KOPT-K1 (cell line): Measurements from ENCODE around the gene DLD.
"Not testable (repeated sequence)": the region's sequence is repeated elsewhere in the genome, so short reads cannot be mapped to it uniquely, and the experiment has no call there.

Experiments
- H3K27ac ChIP-seq: fragments of 200-600 bp; sonication (generic); 2 replicates; pipeline ENCODE4 v1.5.1; 2016; ENCODE audit warnings: antibody characterized with exemption, mild to moderate bottlenecking, low read depth, low read length; ENCODE audit not compliant: poor library complexity, severe bottlenecking
- H3K36me3 ChIP-seq: fragments of 200-600 bp; sonication (generic); 2 replicates; pipeline ENCODE4 v1.5.1; 2017; ENCODE audit warnings: antibody characterized with exemption, mild to moderate bottlenecking, low read length, moderate library complexity; ENCODE audit not compliant: insufficient read depth
- H3K9me3 ChIP-seq: fragments of 200-600 bp; sonication (generic); 2 replicates; pipeline ENCODE4 v1.5.1; 2017; ENCODE audit warnings: antibody characterized with exemption, low read length, mild to moderate bottlenecking; ENCODE audit not compliant: insufficient read depth, poor library complexity, severe bottlenecking

DLD gene

DNA sequence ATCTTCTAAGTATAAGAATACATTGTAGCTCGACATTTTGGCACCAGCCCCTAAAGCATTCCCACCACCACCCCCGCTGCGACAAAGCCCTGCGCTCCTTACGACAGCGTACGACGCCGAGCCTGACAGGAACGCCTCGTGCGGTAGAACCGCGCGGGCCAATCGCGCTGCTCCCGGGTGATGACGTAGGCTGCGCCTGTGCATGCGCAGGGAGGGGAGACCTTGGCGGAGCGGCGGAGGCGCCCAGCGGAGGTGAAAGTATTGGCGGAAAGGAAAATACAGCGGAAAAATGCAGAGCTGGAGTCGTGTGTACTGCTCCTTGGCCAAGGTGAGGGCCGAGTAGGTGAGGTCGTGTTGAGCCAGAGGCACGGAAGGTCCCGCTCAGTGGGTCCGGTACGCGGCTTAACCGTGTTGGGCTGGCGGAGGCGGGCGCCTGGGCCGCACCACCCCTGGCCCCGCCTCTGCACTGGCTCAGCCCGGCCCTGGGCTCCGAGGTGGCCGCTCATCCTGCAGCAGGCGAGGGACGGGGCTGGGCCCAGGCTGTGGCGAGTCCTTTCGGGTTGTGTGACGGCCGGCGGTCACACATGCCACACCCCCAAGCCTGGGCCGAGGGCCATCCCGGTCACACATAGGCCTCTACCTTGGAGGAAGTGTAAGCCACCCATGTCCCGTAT lies at the start of gene DLD:
DLD (plus strand) TSS at position 222 of the 674 bp plus-strand sequence; CDS start at position 290, 68 bp downstream.
- H3K9me3 ChIP-seq = no peaks in the 10 kb centered on the region
- peak within 1 kb of the TSS; percentile 72 for H3K27ac ChIP-seq
- H3K36me3 ChIP-seq = peaks cover 34% of the 10 kb centered on the region

- H3K9me3 ChIP-seq = peaks cover 6% of the 10 kb centered on the region
- no peak overlapping the region for H3K27ac ChIP-seq
- H3K36me3 ChIP-seq = no peaks in the 10 kb centered on the region
These were observed 48.8 kb upstream of the DLD start for GRCh38 chr7:107842213-107842612.

GRCh38 chr7:107843184-107843583 lies 47.8 kb upstream of the DLD start:
- H3K9me3 ChIP-seq = peaks cover 7% of the 10 kb centered on the region
- H3K27ac ChIP-seq = no peak overlapping the region
- no peaks in the 10 kb centered on the region for H3K36me3 ChIP-seq

DNA sequence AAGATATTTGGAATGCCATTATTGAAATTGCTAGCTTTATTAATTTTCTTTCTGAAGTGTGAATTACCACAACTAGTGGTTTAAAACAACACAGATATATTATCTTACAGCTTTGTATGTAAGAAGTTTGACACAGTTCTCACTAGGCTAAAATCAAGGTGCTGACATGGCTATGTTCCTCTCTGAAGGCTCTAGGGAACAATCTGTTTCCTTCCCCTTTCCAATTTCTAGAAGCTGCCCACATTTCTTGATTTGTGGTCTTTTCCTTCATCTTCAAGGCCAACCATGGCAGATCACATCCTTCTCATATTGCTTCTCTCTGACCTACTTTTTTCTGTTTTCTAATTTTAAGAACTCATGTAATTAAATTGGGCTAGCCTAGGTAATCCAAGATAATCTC lies 44.7 kb upstream of the DLD start:
- H3K9me3 ChIP-seq = peaks cover 7% of the 10 kb centered on the region
- H3K27ac ChIP-seq = no peak overlapping the region
- H3K36me3 ChIP-seq = no peaks in the 10 kb centered on the region

GRCh38 chr7:107847168-107847835 lies 43.7 kb upstream of the DLD start:
- Histone ChIP-seq H3K27ac (no peak overlapping the region), H3K9me3 (peaks cover 7% of the 10 kb centered on the region), H3K36me3 (no peaks in the 10 kb centered on the region)

DNA sequence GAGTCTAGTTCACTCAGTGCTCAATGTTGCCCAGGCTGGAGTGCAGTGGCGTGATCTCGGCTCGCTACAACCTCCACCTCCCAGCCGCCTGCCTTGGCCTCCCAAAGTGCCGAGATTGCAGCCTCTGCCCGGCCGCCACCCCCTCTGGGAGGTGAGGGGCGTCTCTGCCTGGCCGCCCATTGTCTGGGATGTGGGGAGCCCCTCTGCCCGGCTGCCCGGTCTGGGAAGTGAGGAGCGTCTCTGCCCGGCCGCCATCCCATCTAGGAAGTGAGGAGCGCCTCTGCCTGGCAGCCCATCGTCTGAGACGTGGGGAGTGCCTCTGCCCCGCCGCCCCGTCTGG lies 43.2 kb upstream of the DLD start:
- not testable (repeated sequence) for H3K36me3 ChIP-seq, H3K27ac ChIP-seq

DNA sequence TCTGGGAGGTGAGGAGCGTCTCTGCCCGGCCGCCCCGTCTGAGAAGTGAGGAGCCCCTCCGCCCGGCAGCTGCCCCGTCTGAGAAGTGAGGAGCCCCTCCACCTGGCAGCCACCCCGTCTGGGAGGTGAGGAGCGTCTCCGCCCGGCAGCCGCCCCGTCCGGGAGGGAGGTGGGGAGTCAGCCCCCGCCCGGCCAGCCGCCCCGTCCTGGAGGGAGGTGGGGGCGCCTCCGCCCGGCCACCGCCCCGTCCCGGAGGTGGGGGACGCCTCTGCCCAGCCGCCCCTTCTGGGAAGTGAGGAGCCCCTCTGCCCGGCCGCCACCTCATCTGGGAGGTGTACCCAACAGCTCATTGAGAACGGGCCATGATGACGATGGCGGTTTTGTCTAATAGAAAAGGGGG lies 42.8 kb upstream of the DLD start:
- H3K36me3 ChIP-seq, H3K9me3 ChIP-seq, H3K27ac ChIP-seq: not testable (repeated sequence)

More for the DNA sequence above, 43.2 kb upstream of the DLD start:
- not testable (repeated sequence) for H3K9me3 ChIP-seq

GRCh38 chr7:107850216-107850615 lies 40.8 kb upstream of the DLD start:
- Histone ChIP-seq H3K27ac (no peak overlapping the region), H3K36me3 (no peaks in the 10 kb centered on the region), H3K9me3 (peaks cover 7% of the 10 kb centered on the region)

DNA sequence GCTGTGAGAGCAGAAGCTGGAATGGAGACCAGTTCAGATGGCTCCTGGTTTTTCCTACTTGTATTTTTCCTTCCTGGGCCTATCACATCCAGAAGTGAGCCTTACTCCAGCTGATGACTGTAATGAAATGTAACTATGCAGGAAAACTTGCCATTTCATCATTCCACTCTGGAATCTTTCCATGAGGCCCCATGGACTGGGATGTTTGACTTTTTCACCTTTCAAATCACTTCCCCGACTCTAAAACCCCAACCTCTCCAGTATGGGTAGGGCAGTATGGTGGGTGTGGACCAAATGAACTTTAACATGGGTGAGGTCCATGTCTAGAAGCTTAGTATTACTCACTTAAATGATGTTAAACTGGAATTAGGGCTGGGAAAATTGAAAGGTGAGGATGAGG lies 40.3 kb upstream of the DLD start:
- Histone ChIP-seq H3K36me3 (no peaks in the 10 kb centered on the region), H3K27ac (no peak overlapping the region), H3K9me3 (peaks cover 7% of the 10 kb centered on the region)

GRCh38 chr7:107854454-107854853 lies 36.5 kb upstream of the DLD start:
- H3K9me3 ChIP-seq = no peaks in the 10 kb centered on the region
- H3K27ac ChIP-seq = no peak overlapping the region
- H3K36me3 ChIP-seq = no peaks in the 10 kb centered on the region

DNA sequence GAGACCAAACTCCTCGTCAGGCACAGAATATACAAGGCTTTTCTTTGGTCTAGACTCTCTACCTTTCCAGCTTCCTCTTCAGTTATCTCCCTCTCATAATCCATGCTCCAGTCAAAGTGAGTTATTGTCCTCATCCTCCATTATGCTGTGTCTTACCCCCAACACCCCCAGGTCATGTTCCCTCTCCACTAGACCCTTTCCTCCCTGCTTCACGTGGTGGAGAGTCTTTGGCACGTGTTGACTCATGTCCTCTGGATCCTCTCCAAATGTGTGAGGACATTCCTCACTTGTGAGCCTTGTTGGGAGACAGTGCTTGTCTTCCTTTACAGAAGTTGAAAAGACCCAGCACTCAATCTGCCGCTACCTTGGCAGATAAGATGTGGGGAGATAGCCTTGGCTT lies 36.0 kb upstream of the DLD start:
- H3K36me3 ChIP-seq = no peaks in the 10 kb centered on the region
- no peak overlapping the region for H3K27ac ChIP-seq
- H3K9me3 ChIP-seq = no peaks in the 10 kb centered on the region

DNA sequence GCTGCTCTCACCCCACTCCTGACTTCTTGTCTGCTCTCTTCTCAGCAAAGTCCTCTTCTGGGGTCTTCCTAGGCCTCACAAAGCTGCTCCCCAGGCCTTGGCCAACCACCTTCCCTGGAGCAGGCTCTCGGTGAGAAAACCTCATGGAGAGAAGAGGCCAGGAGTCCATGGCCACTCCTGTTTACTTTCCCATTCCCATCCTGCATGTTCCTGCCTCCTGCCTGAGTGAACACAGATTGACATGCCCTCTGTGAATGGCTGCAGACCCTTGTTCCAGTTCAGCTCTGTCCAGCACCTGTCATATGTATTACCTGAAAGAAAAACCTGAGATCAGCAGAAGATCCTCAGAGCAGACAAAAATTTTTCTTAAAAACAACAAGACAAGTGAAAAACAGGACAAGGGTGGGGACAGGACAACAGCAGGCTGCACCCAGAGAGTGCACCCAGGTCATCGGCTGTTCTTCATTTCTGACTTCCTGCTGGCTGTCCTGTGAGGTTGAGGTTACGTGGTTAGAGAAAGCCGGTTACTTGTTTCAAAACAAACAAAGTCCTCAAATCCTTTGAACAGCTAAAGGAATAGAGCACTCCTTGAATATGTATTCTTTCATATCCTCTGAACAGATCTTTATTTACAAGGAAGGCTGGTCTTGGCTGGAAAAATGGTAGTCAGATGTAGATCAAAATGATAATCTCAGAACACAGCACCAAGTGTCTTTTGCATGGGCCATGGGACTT lies 34.0 kb upstream of the DLD start:
- Histone ChIP-seq H3K27ac (no peak overlapping the region), H3K9me3 (no peaks in the 10 kb centered on the region), H3K36me3 (no peaks in the 10 kb centered on the region)

DNA sequence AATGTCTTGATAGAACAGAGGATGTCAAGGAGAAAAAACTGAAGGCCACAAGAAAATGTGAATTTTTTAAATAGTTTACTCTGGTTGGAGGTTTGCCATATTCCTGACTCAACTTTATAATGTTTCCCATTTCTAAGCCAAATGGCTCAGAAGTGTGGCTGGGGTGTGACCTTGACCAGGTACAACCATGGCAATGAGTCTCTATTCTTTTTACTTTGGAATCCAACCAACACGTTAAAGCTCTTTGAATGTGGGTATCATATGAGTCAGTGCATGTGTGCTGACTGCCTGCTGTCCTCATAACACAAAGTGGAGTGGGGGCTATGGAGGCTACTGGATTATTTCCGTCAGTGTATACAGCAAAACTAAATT lies 33.5 kb upstream of the DLD start:
- H3K36me3 ChIP-seq = no peaks in the 10 kb centered on the region
- H3K27ac ChIP-seq = no peak overlapping the region

GRCh38 chr7:107858280-107858679 lies 32.7 kb upstream of the DLD start:
- Histone ChIP-seq H3K27ac (no peak overlapping the region), H3K9me3 (no peaks in the 10 kb centered on the region), H3K36me3 (no peaks in the 10 kb centered on the region)

More for the DNA sequence above, 33.5 kb upstream of the DLD start:
- H3K9me3 ChIP-seq = no peaks in the 10 kb centered on the region

- Histone ChIP-seq H3K9me3 (no peaks in the 10 kb centered on the region), H3K27ac (no peak overlapping the region), H3K36me3 (no peaks in the 10 kb centered on the region)
These were observed 30.6 kb upstream of the DLD start for GRCh38 chr7:107860279-107860961.
